Heart left ventricle (tissue), 16 donors: ENCODE results near the gene RBM47. TPM values are rescaled to one million over a fixed set of nuclear protein-coding genes. Genes with fewer than 3 reads are reported as not detected.
A peak's percentile ranks its signal among the peaks of the same experiment; 100 is the strongest.

ENCODE experiments used
- ATAC-seq, 4 donors: fragments of 200-7000 bp; cut with Tn5 transposase; one replicate each; pipeline ENCODE4 v1.9.1; 2020 to 2022; ENCODE audit warnings: moderate library complexity in 4 of 4, mild to moderate bottlenecking in 3 of 4, moderate number of reproducible peaks in 1 of 4
- DNase-seq, 5 donors: peaks; one replicate each; pipeline ENCODE4 v3.0.0-alpha.2; 2020
- H3K27ac ChIP-seq, 12 donors: fragments of 200-600 bp; sonication (generic) in 4 of 12; one replicate each; pipeline versions ENCODE4 v1.5.0 to v1.8.0; 2016 to 2022; ENCODE audit warnings: mild to moderate bottlenecking in 2 of 12
- H3K27me3 ChIP-seq, 9 donors: fragments of 200-600 bp; sonication (generic) in 2 of 9; one replicate each; pipeline versions ENCODE4 v1.5.1 to v1.8.0; 2016 to 2022; ENCODE audit warnings: mild to moderate bottlenecking in 3 of 9
- H3K36me3 ChIP-seq, 9 donors: fragments of 200-600 bp; sonication (generic) in 2 of 9; one replicate each; pipeline versions ENCODE4 v1.5.0 to v1.8.0; 2018 to 2022; ENCODE audit warnings: mild to moderate bottlenecking in 2 of 9
- H3K4me1 ChIP-seq, 12 donors: fragments of 200-600 bp; sonication (generic) in 4 of 12; one replicate each; pipeline versions ENCODE4 v1.5.0 to v1.8.0; 2016 to 2022; ENCODE audit warnings: mild to moderate bottlenecking in 3 of 12
- H3K4me3 ChIP-seq, 12 donors: fragments of 200-600 bp; sonication (generic) in 4 of 12; one replicate each; pipeline versions ENCODE4 v1.5.0 to v1.8.0; 2017 to 2022; ENCODE audit warnings: mild to moderate bottlenecking in 9 of 12, moderate library complexity in 4 of 12
- H3K9me3 ChIP-seq, 12 donors: fragments of 200-600 bp; sonication (generic) in 4 of 12; one replicate each; pipeline versions ENCODE4 v1.5.0 to v1.8.0; 2016 to 2022; ENCODE audit warnings: mild to moderate bottlenecking in 1 of 12
- POLR2A ChIP-seq, 2 donors: fragments of 450-650 bp; IDR thresholded peaks; one replicate each; pipeline ENCODE4 v1.6.1; 2017; ENCODE audit warnings: antibody characterized with exemption in 2 of 2, mild to moderate bottlenecking in 2 of 2, moderate library complexity in 2 of 2
- WGBS, 4 donors: extraction: QIAGEN DNeasy Blood & Tissue Kit in 2 of 4; methylation state at CpG; one replicate each; pipeline versions ENCODE4 v1.1.5 to v1.1.7; 2013 to 2018; 5-methylcytosine and 5-hydroxymethylcytosine counted together
- intact Hi-C, 10 donors: fragments of 100-400 bp; cut with DNase I; formaldehyde crosslinking; loops; one replicate each; pipeline versions ENCODE4 v1.11.1 to v1.14.2; 2022
- polyA plus RNA-seq, 2 donors: library from polyadenylated mRNA; stranded (reverse); fragments of 200-250 nt; gene quantifications; one replicate each; pipeline ENCODE4 v1.2.3, GENCODE V29; 2013
- total RNA-seq, 9 donors: library from RNA; depleted of rRNA in 2 of 9; stranded (reverse); fragments of >200 nt in 2 of 9; fragmentation: NEBNext Ultra II Directional in 3 of 9; extraction: Animal tissue kit (Norgen Biotek cat#: 25700) in 3 of 9; gene quantifications; one replicate each; pipeline versions ENCODE4 v1.1.0 to v1.2.4, GENCODE V29; 2016 to 2023
- TF ChIP-seq, protein P1 (sequence below), 12 donors: fragments of 200-600 bp; sonication (generic) in 4 of 12; IDR thresholded peaks; one replicate each; pipeline versions ENCODE4 v1.5.0 to v1.8.0; 2018 to 2022; ENCODE audit warnings: antibody characterized with exemption in 12 of 12, mild to moderate bottlenecking in 5 of 12
- donor health status: ischemic (EF 13 %, LVEDD 7.1; RV severe dilation, severe dysfunction).
- donor health status: healthy with polysubstance abuse.
- donor health status: DM: no; HTN: yes; CAD: no.
- donor health status: DM: no; HTN: no; CAD: no.
- donor health status: ischemic (EF 25% LVEDD 6.9; RV normal size, moderate dysfunction).
- donor health status: ischemic (EF 25% LVEDD 5.7; RV mildly dilated, moderate dysfunction).
- donor health status: healthy.
- donor health status: DM: yes; HTN: yes; CAD: no.
- donor health status: ischemic (EF 35%, LVEDD 5.7; RV mildly dilated, moderate dysfunction).
- donor health status: nonischemic (EF 11% LVEDD 7.7; RV severe dilation, severe dysfunction).
- donor health status: DM: yes; HTN: yes; CAD: no.
- donor health status: PGD.
- donor health status: ischemic (EF 29% LVEDD 5.4; RV normal size, mild dysfunction).
- donor health status: nonischemic (EF 23%, LVEDD 6.1; RV moderate dilation, normal function).

The RBM47 gene
- total and polyA plus RNA-seq, 11 donors: 0.50 to 29.9 (median 3.5) TPM

DNA sequence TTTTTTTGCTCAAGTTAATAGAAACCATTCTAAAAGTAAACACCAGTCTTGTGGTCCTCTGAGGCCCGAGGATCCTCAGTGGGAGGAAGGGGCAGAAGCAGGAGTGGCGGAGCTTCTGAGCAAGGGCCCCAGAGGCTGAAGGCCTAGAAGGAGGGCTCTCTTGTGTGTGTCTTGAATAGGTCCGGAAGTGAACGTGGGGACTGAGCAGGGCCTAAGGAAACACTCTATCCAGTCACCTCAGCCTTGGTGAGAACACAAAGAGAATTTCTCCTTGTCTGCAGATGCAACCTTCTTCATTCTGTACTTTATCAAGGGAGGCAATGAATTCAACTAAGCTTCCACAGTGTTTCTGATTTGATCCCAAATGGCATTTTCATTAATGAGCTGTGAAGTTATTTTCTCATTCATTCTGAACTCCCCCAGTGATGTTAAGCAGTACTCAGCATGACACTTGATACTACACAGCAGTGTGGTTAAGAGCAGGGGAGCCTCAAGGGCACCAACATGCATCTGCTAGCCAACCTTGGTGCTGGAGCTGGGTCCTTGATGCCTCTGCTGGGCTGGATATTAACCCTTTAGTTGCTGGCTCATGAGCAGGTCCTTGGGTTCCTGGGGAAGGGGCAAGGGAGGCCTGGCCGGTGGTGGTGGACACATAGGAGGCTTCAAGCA is 64.7 kb downstream of the RBM47 start:
- WGBS, 4 donors: 47 to 53% (median 50%) methylated on average over 5 of the region's 5 CpGs

DNA sequence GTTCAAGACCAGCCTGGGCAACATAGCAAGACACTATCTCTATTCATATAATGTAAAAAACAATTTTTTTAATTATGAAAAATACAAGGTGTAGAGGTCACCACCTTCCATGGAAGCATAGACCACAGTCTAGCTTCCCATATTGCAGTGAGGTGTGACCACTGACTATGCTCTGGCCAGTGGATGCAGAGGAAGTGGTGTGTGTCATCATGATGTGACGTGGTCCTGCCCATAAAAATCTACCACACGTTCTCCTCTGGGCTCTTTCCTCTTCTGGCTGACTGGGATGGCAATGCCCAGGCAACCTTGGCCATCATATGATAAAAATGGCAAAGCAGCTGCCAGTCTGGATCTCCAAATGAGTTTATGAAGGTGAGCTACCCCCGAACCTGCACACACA is 65.7 kb downstream of the RBM47 start:
- peak; percentile 57 to 80 (median 67) for ATAC-seq
- 73 to 79% (median 78%) methylated on average over 3 of the region's 3 CpGs for WGBS, 4 donors

More for the DNA sequence above, 64.7 kb downstream of the RBM47 start:
- peak overlapping the region in 1 of 12 donors; percentile 72 for H3K27ac ChIP-seq
- intact Hi-C loops: no loop called here
- no peak overlapping the region for H3K4me3 ChIP-seq
- H3K4me1 ChIP-seq: peaks cover 0 to 55% (median 0%) of the 10 kb centered on the region in 12 donors
- DNase-seq: no peak
- H3K9me3 ChIP-seq: no peaks in the 10 kb centered on the region
- no peak for ATAC-seq
- no peaks in the 10 kb centered on the region for H3K27me3 ChIP-seq
- no peaks in the 10 kb centered on the region for H3K36me3 ChIP-seq
- TF ChIP-seq, protein P1, sequence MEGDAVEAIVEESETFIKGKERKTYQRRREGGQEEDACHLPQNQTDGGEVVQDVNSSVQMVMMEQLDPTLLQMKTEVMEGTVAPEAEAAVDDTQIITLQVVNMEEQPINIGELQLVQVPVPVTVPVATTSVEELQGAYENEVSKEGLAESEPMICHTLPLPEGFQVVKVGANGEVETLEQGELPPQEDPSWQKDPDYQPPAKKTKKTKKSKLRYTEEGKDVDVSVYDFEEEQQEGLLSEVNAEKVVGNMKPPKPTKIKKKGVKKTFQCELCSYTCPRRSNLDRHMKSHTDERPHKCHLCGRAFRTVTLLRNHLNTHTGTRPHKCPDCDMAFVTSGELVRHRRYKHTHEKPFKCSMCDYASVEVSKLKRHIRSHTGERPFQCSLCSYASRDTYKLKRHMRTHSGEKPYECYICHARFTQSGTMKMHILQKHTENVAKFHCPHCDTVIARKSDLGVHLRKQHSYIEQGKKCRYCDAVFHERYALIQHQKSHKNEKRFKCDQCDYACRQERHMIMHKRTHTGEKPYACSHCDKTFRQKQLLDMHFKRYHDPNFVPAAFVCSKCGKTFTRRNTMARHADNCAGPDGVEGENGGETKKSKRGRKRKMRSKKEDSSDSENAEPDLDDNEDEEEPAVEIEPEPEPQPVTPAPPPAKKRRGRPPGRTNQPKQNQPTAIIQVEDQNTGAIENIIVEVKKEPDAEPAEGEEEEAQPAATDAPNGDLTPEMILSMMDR (IDR thresholded peaks at IDR 0.05): no peak
- TF ChIP-seq POLR2A (IDR thresholded peaks at IDR 0.05): no peak

DNA sequence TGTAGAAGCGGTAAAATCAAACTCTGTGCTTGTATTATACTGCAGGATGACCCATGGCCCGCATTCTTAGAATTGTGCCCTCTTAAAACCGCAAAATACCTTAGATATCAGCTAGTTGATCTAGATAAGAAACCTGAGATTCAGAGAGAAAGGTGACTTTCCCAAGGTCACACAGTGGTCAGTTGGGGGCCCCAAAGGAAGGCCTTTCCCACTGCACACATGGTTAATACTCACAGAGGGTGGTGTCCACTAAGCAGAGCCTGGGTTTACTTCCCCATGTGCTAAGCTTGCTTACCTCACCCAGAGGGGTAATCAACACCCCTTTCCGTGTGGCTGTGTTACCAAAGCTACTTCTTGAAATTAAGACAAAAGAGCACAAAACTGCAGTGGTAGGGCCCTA is 66.3 kb downstream of the RBM47 start:
- H3K9me3 ChIP-seq: no peaks in the 10 kb centered on the region
- H3K27ac ChIP-seq: peak overlapping the region in 1 of 12 donors; percentile 72
- H3K27me3 ChIP-seq: no peaks in the 10 kb centered on the region
- TF ChIP-seq POLR2A (IDR thresholded peaks at IDR 0.05): no peak
- TF ChIP-seq, protein P1 (IDR thresholded peaks at IDR 0.05): no peak
- DNase-seq: no peak
- intact Hi-C loops: no loop called here
- ATAC-seq: peak in 2 of 4 donors; percentile 42 to 61
- H3K36me3 ChIP-seq: no peaks in the 10 kb centered on the region
- peaks cover 0 to 61% (median 0%) of the 10 kb centered on the region in 12 donors for H3K4me1 ChIP-seq
- H3K4me3 ChIP-seq: no peak overlapping the region
- WGBS, 4 donors: 75 to 89% (median 83%) methylated on average over 4 of the region's 4 CpGs

More for the DNA sequence above, 65.7 kb downstream of the RBM47 start:
- peak in 2 of 5 donors; percentile 26 to 31 for DNase-seq
- no peaks in the 10 kb centered on the region for H3K9me3 ChIP-seq
- H3K27me3 ChIP-seq: no peaks in the 10 kb centered on the region
- intact Hi-C loops: no loop called here
- TF ChIP-seq POLR2A (IDR thresholded peaks at IDR 0.05): no peak
- TF ChIP-seq, protein P1 (IDR thresholded peaks at IDR 0.05): no peak
- H3K36me3 ChIP-seq: no peaks in the 10 kb centered on the region
- no peak overlapping the region for H3K4me3 ChIP-seq
- H3K4me1 ChIP-seq: peaks cover 0 to 58% (median 0%) of the 10 kb centered on the region in 12 donors
- peak overlapping the region in 1 of 12 donors; percentile 72 for H3K27ac ChIP-seq

DNA sequence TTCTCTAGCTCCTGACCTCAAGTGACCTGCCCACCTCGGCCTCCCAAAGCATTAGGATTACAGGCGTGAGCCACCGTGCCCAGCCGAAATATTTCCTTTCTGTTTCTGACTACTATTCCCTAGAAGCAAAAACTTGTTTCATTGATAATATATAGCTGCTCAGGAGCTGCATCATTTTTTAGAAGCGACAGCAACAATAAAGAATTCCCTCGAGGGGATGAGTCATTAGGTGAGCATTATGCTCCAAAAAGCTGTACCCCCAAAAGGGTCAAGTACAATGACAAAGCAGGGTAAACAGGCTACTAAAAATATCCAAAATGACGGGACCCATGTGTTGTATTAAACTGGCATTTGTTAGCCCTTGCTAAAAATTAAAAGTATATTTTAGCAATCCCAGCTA is 67.0 kb downstream of the RBM47 start:
- 81 to 87% (median 85%) methylated on average over 7 of the region's 7 CpGs for WGBS, 4 donors
- peaks cover 0 to 61% (median 0%) of the 10 kb centered on the region in 12 donors for H3K4me1 ChIP-seq
- no peak for DNase-seq
- ATAC-seq: no peak
- H3K9me3 ChIP-seq: no peaks in the 10 kb centered on the region
- intact Hi-C loops: no loop called here
- H3K27me3 ChIP-seq: no peaks in the 10 kb centered on the region
- H3K27ac ChIP-seq: peak overlapping the region in 1 of 12 donors; percentile 72
- TF ChIP-seq, protein P1 (IDR thresholded peaks at IDR 0.05): no peak
- no peak for TF ChIP-seq POLR2A (IDR thresholded peaks at IDR 0.05)
- no peaks in the 10 kb centered on the region for H3K36me3 ChIP-seq
- H3K4me3 ChIP-seq: no peak overlapping the region
